ENCODE measurements around the gene IMMP1L. TPM values are rescaled to one million over a fixed set of nuclear protein-coding genes. Genes with fewer than 3 reads are reported as not detected.

Gene IMMP1L
- total RNA-seq, 1 donor from 2014 or later, result 17.0 TPM

DNA sequence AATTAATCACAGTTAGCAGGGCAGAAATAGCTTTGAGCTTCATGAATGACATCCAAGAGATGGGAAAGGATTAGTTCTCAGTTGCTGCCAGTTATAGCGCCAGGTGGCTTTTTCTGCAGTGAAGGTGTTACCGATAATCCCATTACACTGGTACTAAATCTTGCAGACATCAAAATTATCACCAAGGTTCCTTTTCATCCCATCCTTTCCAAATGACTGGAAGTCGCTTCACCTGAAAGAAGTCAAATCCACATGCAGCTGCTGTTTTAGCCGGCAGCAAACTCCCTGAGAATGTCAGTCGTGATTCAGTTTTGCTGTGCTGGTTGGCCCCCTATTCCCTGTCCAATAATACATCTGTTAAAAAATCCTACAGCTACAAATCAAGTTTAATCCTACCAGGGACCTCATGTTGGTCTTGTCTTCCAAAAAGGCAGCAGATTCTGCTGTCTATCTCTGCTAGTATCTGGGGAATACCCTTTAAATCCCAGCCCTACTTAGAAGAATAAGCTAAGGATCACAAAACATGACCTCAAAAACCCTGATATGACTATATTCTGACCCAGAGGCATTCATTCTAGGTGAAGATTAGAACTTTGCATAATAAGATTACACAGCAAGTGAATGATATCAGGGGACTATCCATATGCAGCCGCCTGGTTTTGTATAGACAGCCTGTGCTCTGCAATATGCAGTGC is 31.7 kb downstream of the IMMP1L start:
- no peak overlapping the region for H3K27ac Mint-ChIP-seq (ENCODE audit: unreplicated experiment)

DNA sequence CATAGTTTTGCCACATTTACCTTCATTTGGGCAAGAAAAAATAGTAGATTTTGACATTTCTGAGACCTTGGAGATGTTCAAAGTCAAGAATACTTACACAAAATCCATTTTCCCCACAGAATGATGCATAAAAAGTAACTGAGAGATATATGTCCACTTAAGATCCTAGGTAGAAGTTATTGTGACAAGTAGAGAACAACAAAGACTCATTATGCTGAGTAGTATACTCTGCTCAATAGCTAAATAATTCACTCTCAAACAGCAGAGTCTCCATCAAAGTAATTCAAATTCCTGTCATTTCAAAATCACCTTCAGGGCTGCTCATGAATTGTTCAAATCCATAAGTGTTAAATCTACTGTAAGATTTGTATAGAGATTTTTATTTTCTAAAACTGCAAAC is 35.3 kb downstream of the IMMP1L start:
- Mint-ChIP-seq H3K4me1 (ENCODE audit: low read depth) (no peaks in the 10 kb centered on the region), H3K4me3 (ENCODE audit: unreplicated experiment) (no peak overlapping the region), H3K9me3 (ENCODE audit: low read depth) (no peaks in the 10 kb centered on the region), H3K36me3 (ENCODE audit: low read depth) (peaks cover under 1% of the 10 kb centered on the region), H3K27me3 (ENCODE audit: low read depth) (no peaks in the 10 kb centered on the region), H3K27ac (ENCODE audit: unreplicated experiment) (no peak overlapping the region)
- no peak for DNase-seq (ENCODE audit: low spot score)
- TF ChIP-seq, protein P1, sequence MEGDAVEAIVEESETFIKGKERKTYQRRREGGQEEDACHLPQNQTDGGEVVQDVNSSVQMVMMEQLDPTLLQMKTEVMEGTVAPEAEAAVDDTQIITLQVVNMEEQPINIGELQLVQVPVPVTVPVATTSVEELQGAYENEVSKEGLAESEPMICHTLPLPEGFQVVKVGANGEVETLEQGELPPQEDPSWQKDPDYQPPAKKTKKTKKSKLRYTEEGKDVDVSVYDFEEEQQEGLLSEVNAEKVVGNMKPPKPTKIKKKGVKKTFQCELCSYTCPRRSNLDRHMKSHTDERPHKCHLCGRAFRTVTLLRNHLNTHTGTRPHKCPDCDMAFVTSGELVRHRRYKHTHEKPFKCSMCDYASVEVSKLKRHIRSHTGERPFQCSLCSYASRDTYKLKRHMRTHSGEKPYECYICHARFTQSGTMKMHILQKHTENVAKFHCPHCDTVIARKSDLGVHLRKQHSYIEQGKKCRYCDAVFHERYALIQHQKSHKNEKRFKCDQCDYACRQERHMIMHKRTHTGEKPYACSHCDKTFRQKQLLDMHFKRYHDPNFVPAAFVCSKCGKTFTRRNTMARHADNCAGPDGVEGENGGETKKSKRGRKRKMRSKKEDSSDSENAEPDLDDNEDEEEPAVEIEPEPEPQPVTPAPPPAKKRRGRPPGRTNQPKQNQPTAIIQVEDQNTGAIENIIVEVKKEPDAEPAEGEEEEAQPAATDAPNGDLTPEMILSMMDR (IDR thresholded peaks at IDR 0.05), result no peak

More for the DNA sequence above, 31.7 kb downstream of the IMMP1L start:
- no peak for DNase-seq (ENCODE audit: low spot score)
- H3K4me3 Mint-ChIP-seq (ENCODE audit: unreplicated experiment), result no peak overlapping the region
- H3K36me3 Mint-ChIP-seq (ENCODE audit: low read depth), result no peaks in the 10 kb centered on the region
- H3K4me1 Mint-ChIP-seq (ENCODE audit: low read depth), result peaks cover 2% of the 10 kb centered on the region
- no peaks in the 10 kb centered on the region for H3K27me3 Mint-ChIP-seq (ENCODE audit: low read depth)
- TF ChIP-seq, protein P1 (IDR thresholded peaks at IDR 0.05), result no peak
- no peaks in the 10 kb centered on the region for H3K9me3 Mint-ChIP-seq (ENCODE audit: low read depth)

DNA sequence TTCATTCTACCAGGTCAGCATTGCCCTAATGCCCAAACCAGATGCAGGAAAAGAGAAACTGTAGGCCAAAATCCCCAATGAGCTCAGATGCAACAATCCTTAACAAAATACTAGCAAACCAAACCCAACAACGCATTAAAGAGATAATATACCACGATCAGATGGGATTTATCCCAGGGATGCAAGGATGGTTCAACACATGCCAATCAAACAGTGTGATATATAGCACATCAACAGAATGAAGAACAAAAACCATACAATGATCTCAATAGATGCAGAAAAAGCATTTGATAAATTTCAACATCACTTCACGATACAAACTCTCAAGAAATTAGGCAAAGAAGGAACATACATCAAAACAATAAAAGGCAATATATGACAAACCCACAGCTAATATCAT is 45.0 kb downstream of the IMMP1L start:
- TF ChIP-seq, protein P1 (IDR thresholded peaks at IDR 0.05), result no peak
- H3K9me3 Mint-ChIP-seq (ENCODE audit: low read depth), result peaks cover 30% of the 10 kb centered on the region
- no peaks in the 10 kb centered on the region for H3K4me1 Mint-ChIP-seq (ENCODE audit: low read depth)
- no peaks in the 10 kb centered on the region for H3K27me3 Mint-ChIP-seq (ENCODE audit: low read depth)
- peaks cover 23% of the 10 kb centered on the region for H3K36me3 Mint-ChIP-seq (ENCODE audit: low read depth)
- no peak overlapping the region for H3K27ac Mint-ChIP-seq (ENCODE audit: unreplicated experiment)
- DNase-seq (ENCODE audit: low spot score), result no peak
- H3K4me3 Mint-ChIP-seq (ENCODE audit: unreplicated experiment), result no peak overlapping the region

DNA sequence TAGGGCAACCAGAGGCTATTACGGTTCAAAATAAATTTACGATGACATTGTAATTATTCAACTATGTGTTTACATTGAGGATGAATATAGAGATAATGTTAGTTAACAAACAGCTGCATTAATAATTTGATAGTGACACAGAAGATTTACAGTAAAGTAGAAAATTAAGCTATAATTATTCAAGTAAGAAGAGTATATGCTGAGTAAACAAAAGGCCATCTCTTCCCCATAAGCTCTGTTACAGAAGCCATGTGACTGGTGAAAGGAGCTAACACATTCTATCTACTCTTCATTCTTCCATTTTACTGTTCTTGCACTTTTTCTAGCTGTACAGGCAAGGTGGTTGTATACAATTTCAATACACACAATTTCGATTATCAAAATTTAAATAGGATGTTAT is 54.2 kb downstream of the IMMP1L start:
- DNase-seq (ENCODE audit: low spot score), result no peak
- Mint-ChIP-seq H3K4me1 (ENCODE audit: low read depth) (no peaks in the 10 kb centered on the region), H3K9me3 (ENCODE audit: low read depth) (no peaks in the 10 kb centered on the region), H3K27me3 (ENCODE audit: low read depth) (no peaks in the 10 kb centered on the region), H3K36me3 (ENCODE audit: low read depth) (peaks cover 8% of the 10 kb centered on the region), H3K27ac (ENCODE audit: unreplicated experiment) (no peak overlapping the region), H3K4me3 (ENCODE audit: unreplicated experiment) (no peak overlapping the region)
- TF ChIP-seq, protein P1 (IDR thresholded peaks at IDR 0.05), result no peak

DNA sequence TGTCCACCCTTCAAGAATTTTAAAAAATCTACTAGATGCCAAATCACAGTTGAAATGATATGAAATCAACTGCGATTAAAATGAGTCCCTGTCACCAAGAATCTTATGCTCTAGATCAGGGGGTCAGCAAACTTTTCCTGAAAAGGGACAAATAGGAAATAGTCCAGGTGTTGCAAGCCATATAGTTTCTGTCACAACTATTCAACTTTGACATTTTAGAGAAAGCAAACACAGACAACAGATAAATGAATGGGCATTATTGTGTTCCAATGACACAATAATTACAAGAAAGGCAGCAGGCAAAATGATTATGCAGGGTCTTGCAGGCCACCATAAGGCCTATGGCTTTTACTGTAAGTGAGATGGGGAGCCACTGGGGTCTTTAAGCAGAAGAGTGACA is 58.6 kb downstream of the IMMP1L start:
- H3K4me3 Mint-ChIP-seq (ENCODE audit: unreplicated experiment), result no peak overlapping the region
- DNase-seq (ENCODE audit: low spot score), result no peak
- H3K27ac Mint-ChIP-seq (ENCODE audit: unreplicated experiment), result no peak overlapping the region
- H3K9me3 Mint-ChIP-seq (ENCODE audit: low read depth), result no peaks in the 10 kb centered on the region
- no peaks in the 10 kb centered on the region for H3K27me3 Mint-ChIP-seq (ENCODE audit: low read depth)
- peaks cover 8% of the 10 kb centered on the region for H3K36me3 Mint-ChIP-seq (ENCODE audit: low read depth)
- H3K4me1 Mint-ChIP-seq (ENCODE audit: low read depth), result no peaks in the 10 kb centered on the region
- TF ChIP-seq, protein P1 (IDR thresholded peaks at IDR 0.05), result no peak
